RPMI7951 (cell line): ENCODE measurements around the gene ARHGAP35. TPM values are rescaled to one million over a fixed set of nuclear protein-coding genes. Genes with fewer than 3 reads are reported as not detected.
"Not testable (repeated sequence)": the region's sequence is repeated elsewhere in the genome, so short reads cannot be mapped to it uniquely, and the experiment has no call there.

Source experiments
- DNase-seq: peaks from one replicate; pipeline ENCODE4 v3.0.0-alpha.2; 2012; ENCODE audit warnings: low read depth
- total RNA-seq: library from RNA; depleted of rRNA; stranded (reverse); fragments of >200 nt; shearing (Covaris generic); gene quantifications from 2 replicates; pipeline ENCODE4 v1.2.3, GENCODE V29; 2014

The ARHGAP35 gene
- total RNA-seq, 1 experiment from 2014 or later, result 25.2 TPM

DNA sequence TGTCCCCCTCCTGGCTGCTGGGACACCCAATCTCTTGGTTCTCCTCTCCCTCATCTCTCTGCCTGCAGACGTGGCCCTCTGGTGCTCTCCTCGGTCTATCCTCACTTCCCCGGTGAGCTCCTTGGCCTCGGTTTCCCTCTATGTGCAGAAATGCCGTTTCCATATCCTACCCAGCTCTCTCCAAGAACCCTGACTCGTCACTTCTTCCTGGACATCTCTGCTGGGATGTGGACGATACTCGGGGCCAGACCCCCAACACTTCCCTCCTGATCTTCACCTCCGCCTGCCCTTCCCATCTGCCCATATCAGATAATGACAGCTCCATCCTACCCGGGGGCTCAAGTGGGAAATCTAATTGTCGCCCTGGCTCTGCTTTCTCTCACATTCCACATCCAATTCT is 18.0 kb upstream of the ARHGAP35 start:
- no peak for DNase-seq

DNA sequence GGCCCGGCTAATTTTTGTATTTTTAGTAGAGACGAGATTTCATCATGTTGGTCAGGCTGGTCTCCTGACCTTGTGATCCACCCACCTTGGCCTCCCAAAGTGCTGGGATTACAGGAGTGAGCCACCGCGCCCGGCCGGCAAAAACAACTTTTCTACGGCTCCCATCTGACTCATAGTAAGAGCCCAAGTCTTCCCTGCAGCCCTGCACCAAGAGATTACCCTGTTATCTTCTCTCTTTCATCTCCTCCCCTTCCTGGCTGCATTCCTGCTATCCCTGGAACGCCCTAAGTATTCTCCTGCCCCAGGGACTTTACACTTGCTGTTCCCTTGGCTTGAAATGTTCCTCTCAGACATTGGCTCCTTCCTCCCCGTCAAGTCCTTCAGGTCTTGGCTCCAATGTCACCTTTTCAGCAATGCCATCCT is 16.7 kb upstream of the ARHGAP35 start:
- no peak for DNase-seq

DNA sequence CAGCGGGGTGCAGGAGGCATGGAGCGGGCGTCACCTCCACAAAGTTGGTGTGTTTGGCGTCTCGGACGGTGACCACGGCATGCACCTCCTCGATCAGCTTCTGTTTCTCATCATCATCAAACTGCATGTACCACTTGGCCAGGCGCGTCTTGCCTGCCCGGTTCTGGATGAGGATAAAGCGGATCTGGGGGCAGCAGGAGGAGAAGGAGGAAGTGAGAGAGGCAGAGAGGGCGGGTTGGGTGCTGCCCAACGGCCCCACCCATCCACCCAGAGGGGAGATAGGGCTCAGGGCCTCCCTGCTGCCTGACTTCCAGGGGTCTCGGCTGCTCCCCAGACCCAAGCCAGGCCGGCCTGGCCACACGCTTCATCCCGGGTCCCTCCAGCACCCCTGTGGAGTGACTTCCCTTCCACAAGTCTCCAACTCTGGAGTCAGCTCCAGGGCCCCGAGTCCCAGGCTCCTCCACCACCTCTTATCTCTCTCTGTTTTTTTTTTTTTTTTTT is 14.8 kb upstream of the ARHGAP35 start:
- DNase-seq, result no peak

DNA sequence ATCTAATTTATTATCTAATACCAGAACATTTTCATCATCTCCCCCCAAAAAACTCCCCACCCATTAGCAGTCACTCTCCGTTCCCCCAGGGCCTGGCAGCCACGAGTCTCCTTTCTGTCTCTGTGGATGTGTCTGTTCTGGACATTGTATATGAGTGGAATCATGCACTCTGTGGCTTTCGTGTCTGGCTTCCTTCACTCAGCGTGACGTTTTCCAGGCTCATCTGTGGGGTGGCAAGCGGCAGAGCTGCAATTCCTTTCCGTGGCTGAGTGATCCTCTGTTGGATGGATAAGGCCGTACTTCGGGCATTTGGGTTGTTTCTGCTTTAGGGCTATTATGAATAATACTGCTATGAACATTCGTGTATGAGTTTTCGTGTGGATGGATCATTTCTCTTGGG is 13.3 kb upstream of the ARHGAP35 start:
- DNase-seq, result no peak

DNA sequence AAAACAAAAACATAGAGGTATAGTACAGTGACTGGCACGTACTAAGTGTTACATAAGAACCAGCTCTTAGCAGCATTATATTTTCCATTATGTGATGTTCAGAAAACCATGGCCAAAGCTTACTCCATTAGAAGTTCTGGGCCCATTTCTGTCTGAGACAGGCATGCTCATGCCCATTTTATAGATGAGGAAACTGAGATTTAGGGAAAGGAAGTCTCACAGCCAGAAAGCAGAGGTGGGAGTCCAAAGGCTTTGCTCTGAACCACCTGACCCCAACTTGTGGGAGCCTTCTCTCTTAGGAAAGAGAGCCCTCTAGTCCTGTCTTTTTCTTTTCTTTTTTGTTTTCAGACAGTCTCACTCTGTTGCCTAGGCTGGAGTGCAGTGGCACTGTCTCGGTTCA is 12.4 kb upstream of the ARHGAP35 start:
- no peak for DNase-seq

DNA sequence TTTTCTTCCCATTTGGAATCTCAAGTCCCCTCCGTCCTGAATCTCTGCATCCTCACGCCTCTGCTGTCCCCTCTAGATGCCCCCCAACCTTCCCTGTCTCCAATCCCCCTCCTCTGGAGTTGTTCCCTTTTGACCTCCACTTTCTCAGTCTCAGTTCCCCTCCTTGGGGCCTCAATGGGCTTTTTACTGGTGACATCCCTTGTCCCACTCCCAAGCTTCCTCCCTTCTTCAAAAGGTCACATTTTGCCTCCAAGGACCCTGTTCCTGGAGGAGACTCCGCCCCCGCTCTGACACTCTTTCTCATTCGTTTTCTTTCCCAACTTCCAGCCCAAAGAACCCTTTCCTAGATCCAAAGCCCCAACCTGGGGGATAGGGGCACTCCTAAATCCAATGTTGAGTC is 11.2 kb upstream of the ARHGAP35 start:
- DNase-seq, result no peak

DNA sequence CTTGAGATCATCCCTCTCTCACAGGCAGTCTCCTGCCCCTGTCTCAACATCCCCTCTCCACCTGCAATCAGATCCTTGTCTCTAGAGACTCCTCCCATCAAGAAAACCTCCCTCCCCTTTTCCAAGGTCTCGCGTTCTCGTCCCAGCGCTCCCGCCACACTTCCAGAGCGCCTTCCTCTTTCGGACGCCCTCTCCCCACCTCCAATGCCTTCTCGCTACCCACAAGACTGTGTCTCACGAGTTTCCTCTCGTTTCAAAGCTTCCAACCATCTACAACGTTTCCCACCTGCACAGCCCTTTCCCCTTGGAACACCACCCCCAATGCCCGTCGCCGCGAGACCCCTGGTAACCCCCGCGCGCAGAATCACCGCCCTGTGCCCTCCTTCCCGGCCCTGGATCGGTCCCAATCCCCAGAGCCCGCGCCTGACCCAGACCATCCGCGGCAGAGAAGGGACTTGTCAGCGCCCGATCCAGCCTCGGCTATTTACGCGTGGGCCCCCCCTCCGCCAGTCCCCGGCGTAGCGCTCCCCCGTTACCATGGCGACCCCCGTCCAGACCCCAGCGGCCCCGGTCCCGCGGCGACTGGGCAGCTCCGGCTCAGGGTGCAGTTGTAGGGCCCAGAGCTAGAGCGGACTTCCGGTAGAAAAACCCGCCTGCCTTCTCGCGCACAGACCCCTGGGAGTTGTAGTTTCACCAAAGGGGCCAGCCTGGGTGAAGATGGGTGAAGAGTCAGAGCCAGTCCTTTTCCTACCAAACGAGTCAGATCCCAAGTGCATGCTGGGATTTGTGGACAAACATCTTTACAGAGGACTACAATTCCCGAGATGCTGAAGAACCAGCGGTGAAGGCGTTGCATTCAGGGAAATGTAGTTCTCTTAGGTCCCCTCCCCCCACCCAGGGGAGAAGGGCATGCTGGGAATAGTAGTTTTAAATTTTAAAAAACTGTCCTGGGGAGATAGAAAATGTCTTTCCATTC is 10.3 kb upstream of the ARHGAP35 start, which contains the start of gene AP2S1:
Gene AP2S1, minus strand, starts transcription at position 619 of the 976 bp plus-strand sequence. Its CDS starts 80 bp downstream, at position 539.
- DNase-seq, result peak; percentile 100

DNA sequence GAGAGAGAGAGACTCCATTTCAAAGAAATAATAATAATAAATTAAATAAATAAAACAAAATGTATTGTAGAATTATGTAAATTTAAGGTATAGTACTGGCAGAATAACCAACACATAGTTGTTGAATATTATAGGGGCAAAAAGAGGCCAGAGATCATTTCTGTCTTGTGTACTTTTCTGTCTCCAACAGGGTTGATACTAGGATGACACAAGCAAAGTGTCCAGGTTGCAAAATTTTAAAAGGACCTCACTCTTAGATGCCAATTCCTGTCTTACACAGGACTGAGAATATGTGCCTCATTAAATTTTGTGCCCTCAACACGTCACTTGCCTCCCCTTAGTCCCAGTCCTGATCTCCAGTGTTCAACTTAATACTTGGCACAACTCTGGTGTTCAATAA is 8.0 kb upstream of the ARHGAP35 start:
- no peak for DNase-seq

DNA sequence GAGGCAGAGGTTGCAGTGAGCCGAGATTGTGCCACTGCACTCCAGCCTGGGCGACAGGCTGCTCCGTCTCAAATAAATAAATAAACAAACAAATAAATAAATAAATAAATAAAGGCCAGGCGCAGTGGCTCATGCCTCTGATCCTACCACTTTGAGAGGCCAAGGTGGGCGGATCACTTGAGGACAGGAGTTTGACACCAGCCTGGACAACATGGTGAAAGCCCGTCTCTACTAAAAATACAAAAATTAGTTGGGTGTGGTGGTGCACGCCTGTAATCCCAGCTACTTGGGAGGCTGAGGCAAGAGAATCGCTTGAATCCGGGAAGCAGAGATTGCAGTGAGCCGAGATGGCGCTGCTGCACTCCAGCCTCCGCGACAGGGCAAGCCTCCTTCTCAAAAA is 6.1 kb upstream of the ARHGAP35 start:
- not testable (repeated sequence) for DNase-seq

DNA sequence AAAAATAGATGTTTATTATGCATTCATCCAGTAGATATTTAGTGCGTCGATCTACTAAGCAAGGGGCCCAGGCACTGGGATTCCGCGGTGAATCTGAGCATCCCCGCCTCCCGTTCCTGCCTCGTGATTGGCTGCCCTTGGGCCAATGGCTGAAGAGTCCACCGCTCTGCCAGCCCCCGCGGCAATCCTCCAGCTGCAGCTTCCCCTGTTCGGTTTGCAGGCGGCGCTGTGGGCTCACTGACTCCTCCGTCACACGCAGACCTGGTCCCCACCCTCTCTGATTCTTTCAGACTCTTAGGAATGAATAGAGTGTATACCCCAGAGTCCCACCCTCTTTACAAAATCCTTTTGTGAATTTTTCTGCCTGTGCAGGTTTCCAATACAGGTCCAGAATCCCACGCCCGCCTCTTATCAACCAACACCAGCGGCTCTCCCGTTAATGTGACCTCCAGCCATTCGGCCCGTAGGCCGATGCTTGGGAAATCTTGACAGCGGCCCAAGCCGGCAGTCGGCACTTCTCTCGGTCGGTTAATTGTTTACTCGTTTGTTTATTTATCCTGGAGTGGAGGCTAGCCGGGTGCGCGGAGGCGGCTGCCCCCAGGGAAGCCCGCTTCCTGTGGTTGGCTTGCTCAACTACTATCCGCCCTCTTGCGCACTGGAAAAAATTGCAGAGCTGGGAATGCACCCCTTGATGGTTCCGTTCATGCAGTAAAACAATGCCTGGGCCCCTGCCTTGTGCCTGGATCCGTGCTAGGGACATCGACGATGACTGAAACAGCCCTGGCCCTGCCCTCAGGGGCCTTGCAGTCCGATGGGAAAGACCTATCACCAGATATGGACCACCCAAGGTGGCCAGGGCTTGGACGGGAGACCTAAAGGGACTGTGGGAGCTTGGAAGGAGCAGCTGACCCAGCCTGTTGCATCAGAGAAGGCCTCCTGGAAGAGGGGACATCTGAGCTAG is 4.5 kb upstream of the ARHGAP35 start:
- DNase-seq, result peak; percentile 97

DNA sequence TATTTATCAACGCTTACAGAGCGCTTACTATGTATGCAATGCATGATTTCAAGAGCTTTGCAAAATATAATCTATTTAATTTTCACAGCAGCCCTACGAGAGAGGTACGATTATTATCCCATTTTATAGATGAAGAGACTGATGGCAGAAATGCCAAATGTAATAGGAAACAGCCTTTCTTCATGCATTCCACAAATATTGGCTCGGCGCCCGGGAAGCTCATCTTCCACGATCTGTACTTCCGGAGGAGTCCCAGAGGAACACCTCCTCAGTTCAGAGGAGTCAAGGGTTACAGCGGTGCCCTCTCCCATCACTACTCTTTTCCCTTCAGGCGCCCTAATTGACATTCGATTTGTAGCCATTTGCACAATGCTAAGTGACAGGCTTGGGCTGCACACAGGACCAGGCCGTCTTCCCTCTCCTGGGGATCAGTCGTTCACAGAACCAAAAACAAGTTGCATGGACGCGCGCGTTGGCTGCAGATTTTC is 1.1 kb upstream of the ARHGAP35 start:
- DNase-seq, result peak; percentile 90

DNA sequence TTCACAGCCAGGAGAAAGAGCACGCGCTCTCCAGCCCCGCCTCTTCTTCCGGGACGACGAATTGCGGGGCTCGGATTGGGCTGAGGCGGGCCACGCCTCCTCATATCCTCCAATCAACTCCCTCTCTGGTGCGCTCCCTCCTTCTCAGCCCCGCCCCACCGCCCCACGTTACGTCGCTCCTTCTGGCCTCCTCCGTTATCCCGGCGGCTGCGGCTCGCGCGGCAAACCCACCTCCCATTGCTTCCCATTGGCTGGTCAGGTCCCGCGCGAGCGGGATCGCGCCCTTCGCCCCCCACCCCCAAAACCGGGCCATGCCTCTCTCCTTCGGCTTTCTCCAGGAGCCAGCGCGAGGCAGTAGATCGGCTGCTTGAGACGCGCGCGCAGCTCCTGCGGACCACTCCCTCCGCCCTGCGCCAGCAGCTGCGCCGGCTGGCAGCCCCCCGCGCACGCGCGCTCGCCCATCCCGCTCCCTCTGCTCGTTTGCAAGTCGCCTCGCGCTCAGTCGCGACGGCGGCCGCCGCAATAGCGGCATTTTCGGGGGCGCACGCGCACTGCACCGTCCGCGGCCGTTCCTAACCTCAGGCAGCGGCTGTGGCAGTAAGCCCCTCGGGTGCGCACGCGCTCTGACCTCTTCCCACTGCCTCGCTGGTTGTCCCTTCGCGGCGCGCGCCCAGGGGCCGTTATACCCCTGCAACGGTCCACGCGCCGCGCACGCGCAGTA is 512 bp upstream of the ARHGAP35 start:
- peak; percentile 99 for DNase-seq

DNA sequence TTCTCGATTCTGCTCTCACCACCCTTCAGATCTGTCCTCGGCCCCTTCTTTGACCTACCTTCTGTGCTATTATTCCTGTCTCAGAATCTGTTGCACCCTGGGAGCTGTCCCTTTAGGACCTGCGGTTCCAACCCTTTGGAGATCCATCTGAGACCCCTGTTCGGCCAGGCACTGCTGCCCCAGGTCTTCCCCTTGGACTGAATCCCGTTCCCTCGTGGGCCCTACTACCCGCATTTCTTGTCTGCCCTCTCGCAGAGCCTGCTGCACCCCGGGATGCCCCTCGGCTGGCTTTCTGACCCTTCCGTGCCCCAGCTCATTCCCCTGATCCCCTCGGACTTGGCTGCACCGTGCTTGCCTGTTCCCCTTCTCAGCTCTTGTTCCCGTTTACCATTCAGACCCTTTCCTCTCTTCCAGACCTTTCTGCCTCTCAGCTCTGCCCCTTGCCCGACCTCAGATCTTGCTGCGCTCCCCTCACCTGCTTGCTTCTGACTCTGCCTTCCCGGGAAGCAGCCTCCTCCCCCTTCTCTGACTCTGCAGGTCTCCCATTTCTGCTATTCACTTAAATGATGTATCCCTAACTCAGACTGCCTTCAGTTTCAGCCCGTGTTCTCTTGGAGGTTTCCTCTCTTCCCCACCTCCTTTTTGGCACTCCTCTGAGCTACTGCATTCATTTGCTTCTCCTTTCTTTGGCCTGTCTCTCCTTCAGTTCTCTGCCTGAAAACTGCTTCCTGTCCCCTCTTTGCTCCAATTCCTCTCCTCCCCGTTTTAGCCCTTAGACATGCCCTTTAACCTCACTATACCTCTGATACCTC is 1.1 kb downstream of the ARHGAP35 start:
- DNase-seq, result no peak

DNA sequence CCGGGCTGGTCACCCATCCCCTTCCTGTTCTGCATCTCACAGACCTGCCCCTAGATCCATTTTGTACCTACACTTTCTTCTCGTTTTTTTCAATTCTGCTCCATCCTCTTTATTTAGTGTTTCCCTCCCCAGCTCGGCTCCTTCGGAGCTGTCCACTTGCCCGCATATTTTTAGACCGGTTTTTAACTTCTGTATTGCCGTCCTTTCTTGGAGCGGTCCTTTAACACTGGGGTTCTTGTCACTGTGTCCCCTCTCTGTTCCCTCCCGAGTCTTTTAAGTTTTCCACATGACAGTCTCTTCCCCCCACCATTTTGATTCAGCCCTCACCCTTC is 1.7 kb downstream of the ARHGAP35 start:
- DNase-seq, result no peak

DNA sequence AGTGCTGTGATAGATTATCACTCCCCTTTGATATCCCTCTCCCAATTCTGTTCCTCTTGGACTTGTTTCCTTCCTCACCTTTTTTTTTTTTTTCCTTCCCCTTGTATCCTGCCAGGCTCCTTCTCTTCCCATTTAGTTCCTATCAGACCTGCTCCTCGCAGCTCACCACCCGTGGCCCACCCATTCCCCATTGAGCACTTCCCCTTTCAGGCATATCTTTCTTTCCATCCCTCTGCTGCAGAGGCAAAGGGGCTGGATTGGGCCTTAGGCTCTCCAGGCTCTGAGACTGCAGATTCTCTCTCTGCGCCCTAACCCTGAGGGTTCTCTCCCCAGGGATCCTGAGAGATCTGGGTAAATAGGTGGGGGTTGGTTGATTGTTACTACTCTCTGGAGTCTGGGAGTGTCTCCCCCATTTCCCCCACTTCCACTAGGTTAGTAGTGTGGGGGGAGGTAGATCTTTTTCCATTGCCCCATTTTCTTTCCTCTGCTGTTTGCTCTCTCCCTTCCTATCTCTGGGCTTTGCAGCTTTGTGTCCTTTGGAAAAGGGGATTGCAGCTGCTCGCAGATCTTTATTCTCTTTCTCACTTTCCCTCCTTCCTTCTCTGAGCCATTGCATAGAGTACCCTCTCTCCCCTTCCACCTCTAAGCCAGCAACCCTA is 2.3 kb downstream of the ARHGAP35 start:
- DNase-seq, result no peak

DNA sequence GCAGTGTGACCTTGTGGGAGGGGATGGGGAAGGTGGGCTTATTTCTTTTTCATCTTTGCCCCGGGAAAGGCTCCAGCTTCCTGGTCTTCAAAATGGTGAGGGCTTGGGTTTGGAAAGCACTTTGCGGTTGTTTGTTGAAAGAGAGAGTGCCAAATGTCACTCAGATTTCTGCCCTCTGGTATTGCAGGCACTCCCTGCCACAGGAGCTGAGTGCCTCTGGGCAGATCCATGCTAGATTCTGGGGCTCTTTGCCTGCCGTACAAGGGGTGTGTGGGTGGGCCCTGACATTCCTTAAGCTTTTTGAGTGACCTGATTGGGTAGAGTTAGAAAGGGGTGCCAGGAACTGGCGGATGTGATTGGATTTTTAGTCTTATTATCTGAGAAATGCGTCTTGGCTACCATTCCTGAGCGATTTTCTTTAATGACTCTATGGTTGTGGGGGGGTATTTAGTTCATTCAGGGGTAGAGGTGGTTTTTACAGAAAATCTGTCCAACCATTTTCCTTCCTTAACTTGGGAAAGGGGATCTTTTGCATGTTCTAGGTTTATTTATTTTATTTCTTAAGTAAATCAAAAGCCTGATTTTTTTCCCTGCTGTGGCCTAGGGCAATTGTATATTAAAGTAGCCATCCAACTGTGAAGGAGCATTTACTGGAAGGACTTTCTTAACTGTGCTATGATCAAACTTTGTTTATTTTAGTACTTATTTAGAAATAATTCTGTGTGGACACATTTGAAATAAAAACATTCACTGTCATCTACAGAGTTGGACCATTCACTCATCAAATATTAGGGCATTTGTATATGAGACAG is 3.2 kb downstream of the ARHGAP35 start:
- peak; percentile 93 for DNase-seq

DNA sequence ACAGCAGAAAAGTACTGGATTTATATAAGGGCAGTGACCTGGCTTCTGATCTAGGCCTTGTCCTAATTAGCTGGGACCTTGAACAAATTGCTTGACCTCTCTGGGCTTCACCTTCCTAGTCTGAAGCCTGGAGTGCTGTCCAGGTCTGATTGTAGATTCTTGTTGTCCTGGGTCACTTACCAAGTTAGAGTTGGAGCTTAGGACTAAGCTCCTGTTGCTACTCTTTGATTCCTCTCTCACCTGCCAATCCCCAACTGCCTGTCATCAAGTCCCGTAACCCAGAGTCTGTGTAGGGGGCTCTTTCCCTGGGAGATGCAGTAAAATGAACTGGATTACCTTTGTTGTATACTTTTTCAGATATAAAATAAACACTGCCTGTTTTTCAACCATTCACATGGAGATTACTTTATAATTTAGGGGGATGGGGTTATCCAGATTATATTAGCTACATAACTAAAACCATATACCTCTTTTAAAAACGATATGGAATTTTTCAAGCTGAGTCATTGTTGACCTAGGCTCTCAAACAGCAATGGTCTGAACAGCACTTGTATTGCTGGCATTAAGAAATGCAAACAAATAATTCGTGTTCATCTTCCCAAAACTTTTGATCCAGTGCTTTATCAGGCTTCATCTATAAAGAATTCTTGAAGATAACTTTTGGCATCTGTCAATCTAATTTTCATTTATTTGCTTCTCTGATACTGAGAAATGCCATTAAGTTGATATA is 5.8 kb downstream of the ARHGAP35 start:
- no peak for DNase-seq

DNA sequence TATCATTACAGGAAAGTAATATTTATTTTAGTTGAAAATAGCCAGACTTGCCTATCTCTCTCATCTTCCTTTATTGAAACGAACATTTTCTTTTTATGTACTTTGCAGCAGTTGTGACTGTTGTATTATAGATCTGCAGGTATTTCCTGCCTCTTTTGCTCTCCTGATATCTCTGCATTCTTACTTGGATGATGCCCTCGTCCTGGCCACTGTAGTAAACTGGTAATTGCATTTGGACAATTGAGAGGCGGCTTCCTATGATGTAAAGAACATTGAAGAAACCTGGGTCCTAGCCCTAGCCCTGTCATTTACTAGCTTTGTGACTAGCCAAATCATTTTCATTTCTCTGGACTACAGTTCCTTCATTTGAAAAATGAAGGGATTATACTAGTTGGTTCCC is 6.4 kb downstream of the ARHGAP35 start:
- DNase-seq, result no peak
